OCI-LY7 (cell line): Measurements from ENCODE around the gene CADM2.

Source experiments
- CTCF ChIP-seq: fragments of 200-600 bp; sonication (generic); conservative IDR thresholded peaks from 2 replicates; pipeline ENCODE4 v1.5.1; 2014; ENCODE audit warnings: mild to moderate bottlenecking, antibody characterized with exemption, low read length, moderate library complexity, mixed read lengths
- EZH2phosphoT487 ChIP-seq: fragments of 200-600 bp; sonication (generic); IDR thresholded peaks from 2 replicates; pipeline ENCODE4 v1.6.1; 2018; ENCODE audit warnings: low read depth, borderline replicate concordance, mild to moderate bottlenecking, mixed run types, antibody characterized with exemption, low read length, moderate library complexity, mixed read lengths

- TF ChIP-seq CTCF = no peak
- no peak for TF ChIP-seq EZH2phosphoT487
Measured at GRCh38 chr3:85508659-85509058, 549.9 kb downstream of the CADM2 start.
